ENCODE results near the gene ITSN1.

ITSN1 gene

DNA sequence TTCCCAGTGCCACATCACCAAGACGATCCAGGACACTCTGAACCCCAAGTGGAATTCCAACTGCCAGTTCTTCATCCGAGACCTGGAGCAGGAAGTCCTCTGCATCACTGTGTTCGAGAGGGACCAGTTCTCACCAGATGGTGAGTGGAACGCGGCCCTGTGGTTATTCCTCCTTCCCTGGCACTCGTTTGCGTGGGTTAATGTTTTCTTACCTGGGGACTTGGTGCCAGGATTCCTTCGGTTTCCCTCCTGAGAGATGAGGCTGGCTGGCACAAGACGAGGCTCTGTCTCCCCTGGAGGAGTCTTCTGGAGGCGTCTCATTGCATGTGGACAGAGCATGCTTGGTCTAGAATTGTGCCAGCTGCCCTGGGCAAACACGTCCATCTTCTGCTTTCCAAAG is 244.0 kb downstream of the ITSN1 start:
- DNase-seq (ENCODE audit: low read depth in 2 of 2): no peak

DNA sequence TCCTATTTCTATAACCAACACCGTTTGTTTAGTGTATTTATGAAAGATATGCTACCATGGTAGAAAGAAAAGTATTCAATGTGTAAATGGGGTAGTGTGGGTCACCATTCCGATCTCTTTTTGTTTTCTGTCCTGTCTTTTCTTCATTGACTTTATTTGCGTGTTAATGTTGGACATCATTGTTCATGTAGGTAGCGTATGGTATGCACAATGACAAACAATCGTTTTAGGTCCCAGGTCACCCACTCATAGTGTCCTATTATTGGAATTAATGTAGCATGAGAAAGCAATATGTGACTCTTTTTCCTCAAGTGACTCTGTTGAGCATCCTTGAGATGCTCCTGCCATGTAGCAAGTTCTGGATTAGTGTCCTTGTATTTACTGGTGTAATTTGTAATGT is 247.9 kb downstream of the ITSN1 start:
- no peak for DNase-seq (ENCODE audit: low read depth in 2 of 2)

DNA sequence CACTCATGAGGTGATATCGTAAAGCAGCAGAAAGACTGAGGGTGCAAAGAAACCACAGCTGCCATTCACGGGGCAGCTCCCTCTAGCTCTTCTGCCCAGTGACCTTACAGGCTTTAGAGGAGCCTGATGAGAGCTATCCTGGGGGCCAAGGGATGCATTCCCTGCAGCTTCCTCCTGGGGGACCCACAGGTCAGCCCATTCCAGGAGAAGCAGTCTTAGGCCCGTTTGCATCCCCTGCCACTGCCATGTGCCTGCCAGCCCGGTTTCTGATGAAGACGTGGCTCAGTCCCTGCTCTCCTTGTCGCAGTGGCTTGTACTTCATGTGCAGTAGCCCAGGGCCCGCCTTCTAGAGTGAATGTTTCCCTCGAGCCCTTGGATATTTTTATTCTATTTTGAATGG is 250.6 kb downstream of the ITSN1 start:
- no peak for DNase-seq (ENCODE audit: low read depth in 2 of 2)

DNA sequence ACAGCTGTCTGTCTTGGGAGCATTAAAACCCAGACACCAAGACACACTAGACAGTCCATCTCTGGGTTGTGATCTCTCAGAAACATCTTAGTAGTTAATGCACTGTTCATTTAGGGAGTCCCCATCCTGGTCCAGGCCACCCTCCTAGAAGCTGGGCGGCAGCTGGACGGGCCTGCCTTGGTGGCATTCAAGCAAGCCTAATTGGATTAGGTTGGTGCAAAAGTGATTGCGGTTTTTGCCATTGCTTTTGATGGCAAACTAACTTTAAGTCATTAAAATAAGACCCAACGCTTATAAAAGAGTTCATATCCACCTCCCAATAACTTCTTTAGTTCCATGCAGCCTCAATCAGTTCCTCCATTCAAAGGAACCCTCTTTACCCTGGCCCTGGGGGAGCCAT is 251.6 kb downstream of the ITSN1 start:
- no peak for DNase-seq (ENCODE audit: low read depth in 2 of 2)

DNA sequence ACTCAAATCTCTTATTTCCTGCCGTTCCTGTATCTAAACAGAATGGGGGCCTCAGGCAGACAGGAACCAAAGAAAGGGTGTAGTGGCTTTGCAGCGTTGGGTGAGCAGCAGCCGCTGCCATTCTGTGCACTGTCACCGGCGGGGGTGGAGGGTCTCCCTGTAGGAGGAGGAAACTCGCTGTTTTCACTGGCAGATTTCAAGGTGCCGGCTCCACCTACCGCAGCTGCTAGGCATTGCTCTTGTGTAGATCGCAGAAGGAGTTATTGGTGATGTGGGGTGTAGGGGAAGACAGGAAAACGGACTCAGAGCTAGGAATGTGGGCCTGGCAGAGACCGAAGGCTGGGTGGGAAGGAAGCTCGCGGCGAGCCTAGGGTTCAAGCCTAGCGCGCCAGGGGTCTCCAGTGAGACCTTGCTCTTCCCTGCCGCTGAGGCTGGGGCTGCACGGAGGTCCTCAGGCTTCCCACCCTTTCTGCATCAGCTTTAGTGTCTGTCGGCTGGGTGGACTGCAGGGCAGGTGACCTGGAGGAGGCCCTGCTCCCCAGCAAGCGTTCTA is 252.5 kb downstream of the ITSN1 start:
- peak; percentile 17 to 40 for DNase-seq (ENCODE audit: low read depth in 2 of 2)

DNA sequence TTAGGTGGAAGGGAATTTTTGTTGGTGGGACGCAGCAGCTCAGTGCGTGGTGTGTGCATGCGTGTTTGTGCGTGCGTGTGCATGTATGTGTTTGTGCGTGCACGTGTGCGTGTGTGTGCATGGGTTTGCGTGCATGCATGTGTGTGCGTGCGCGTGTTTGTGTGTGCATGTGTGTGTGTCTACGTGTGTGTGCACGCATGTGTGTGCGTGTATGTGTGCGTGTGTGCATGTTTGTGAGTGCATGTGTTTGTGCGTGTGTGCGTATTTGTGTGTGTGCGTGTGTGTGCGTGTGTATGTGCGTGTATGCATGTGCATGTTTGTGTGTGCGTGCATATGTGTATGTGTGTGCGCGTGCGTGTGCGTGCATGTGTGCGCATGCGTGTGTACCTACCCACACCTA is 253.1 kb downstream of the ITSN1 start:
- no peak for DNase-seq (ENCODE audit: low read depth in 2 of 2)

DNA sequence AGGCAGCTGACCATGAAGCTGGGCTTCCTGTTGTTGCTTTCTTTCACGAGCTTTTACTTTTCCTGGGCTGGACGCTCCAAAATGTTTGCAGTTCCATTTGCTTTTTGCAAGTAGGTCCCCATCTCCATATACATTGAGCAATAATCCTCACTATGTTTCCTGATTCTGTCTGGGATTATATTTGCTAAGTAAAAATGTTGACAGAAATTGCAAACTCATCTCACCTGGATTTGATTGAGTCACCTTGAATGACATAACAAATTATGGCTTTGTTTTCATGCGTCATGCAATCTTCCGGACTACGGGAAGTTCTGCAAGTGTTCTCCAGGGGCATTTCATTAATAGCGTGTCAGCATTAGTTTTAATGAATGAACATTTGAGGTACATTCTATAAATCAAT is 254.4 kb downstream of the ITSN1 start:
- no peak for DNase-seq (ENCODE audit: low read depth in 2 of 2)

DNA sequence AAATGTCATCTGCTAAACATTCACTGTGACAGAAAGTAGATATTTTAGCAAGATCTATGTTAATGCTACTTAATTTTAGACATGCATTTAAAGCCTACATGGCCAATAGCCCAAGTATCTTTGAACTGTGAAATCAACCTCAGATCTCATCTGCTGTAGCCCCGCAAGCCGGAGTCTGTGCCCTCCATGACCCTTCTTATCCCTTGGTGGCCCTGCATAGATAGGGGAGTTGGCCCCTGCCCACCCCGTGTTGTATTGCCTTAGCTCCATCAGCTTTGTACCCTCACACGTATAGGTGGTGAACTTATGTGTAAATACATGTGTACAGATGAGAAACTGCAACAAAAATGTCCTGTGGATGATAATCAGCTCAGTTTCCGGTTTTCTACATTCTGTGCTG is 254.8 kb downstream of the ITSN1 start:
- no peak for DNase-seq (ENCODE audit: low read depth in 2 of 2)

DNA sequence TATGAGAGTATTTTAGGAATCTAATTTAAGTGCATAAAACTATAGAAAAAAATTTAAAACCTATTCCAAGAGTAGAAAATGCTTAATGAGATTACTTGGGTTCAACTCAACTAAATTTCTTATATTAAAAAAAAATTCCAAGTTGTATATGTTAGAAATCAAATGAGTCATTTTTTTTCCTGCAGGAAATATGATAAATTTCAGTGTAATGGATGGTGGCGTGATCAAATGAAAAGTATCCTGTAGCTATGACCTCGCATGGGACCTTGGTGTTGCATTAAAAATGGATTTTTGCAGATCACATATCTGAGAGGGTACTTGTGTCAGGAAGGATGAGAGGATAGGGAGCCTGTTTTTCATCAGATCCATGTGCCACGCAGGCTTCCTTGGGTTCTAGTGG is 255.4 kb downstream of the ITSN1 start:
- DNase-seq (ENCODE audit: low read depth in 2 of 2): no peak

DNA sequence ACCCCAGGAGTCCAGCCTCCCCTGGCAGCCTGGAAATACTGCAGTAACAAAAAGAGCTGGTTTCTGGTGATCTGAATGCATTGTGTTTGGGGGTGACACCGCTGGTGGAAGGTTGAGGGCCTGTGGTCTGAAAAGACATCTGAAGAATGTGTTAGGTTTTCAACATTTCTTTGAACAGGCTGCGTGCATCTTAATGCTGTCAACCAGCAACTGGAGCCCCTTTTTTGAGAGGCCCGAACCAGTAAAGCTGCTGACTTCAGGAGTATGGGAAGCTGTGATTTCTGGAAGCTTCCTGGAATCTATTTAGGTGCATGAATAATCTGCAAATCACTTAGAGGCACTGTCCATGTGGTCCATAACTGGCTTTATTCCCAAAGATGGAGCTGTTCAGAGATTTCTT is 256.3 kb downstream of the ITSN1 start:
- no peak for DNase-seq (ENCODE audit: low read depth in 2 of 2)

DNA sequence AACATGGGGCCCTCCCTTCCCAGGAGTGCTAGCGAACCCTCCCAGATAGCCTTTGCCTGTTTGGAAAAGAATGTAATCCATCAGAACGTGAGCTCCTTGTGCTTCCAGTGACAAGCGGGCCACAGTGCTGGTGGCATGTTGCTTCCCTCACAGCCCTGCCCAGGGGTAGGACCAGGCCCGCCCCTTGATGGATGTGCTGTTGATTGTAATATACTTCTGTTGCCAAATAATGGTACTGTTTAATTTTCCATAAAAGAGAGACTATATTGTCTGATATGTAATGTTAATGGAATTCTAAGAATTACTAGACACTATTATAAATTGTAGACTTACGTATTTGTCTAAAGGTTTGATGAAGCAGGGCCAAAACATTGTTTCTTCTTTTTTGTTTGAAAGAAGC is 256.9 kb downstream of the ITSN1 start:
- no peak for DNase-seq (ENCODE audit: low read depth in 2 of 2)

DNA sequence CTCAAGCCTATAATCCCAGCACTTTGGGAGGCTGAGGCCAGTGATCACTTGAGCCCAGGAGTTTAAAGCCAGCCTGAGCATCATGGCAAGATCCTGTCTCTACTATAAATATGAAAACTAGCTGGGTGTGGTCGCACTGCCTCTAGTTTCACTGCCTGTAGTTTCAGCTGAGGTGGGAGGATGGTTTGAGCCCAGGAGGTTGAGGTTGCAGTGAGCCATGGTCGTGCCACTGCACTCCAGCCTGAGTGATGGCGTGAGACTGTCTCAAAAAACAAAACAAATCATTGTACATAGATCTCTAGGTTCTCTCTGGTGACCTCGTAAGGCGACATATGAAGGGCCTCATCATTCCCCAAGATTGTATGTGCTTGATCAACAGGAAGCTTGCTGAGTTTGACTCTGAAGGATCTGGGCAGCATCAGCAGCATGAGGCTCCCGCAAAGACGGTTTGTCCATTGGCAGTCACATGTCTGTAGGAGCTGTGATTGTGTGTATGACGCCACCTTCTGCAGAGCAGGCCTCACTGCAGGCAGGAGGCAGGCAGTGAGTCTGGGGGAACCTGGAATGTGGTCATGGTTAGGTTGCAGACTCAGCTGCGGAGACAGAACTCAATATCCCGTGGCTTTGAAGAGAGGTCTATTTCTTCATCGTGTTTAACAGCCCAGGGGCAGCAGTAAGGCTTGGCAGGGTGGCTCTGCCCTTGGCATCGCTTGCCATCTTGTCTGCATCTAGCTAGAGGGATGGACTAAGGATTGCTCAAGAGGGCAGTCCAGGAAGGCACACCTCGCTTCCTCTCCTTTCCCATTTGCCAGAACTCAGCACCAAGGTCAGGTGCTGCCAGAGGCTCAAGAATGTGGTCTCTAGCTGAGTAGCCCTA is 259.3 kb downstream of the ITSN1 start:
- no peak for DNase-seq (ENCODE audit: low read depth in 2 of 2)

DNA sequence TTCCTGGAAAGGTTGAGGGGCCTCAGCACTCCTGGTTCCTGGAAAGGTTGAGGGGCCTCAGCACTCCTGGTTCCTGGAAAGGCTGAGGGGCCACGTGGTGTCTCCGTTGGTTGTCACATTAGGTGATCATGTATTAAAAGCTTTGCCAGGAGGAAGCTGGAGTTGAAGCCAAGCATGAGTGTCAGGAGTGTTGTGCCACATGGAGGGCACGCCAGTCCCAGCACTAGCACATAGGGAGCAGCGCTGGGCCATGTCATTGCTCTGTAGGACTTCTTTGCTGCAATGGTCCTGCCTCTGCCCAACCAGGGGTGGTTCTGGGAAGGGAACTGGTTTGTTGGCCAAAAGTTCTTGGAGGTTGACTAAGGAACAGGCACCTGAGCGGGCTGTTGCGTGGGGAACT is 260.0 kb downstream of the ITSN1 start:
- DNase-seq (ENCODE audit: low read depth in 2 of 2): no peak

DNA sequence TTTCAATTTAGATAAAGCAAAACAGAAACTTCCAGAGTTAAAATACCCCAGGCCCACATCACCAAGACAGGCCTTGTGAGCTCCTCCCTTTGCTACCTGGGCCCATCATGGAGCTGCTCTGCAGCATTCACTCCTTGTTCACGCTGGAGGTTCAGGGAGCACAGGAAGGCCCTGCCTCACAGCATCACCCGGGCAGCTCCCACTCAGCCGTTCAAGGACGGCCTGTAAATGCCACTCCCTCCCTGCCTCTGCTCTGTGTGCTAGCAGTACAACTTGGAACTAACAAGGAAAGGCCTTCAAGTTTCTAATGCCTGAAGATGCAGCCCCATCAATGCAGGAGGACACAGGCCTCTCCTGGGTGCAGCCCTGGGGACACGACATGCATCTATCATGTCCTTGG is 261.7 kb downstream of the ITSN1 start:
- DNase-seq (ENCODE audit: low read depth in 2 of 2): no peak

DNA sequence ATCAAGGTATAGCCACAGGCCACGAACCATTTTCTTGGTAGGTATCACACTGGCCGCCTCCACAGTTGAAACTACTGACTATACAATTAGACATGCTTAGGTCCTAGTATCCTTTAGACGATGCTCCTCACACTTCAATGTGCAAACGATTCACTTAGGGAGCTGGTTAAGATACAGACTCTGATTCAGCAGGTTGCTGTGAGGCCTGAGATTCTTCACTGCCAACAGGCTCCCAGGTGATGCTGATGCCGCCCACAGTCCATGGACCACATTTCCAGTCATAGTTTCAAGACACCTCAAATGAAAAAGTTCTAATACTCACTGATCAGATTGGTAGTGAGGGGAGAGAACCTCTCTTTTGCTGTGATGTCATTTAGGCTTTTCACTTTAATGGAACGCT is 266.5 kb downstream of the ITSN1 start:
- DNase-seq (ENCODE audit: low read depth in 2 of 2): no peak

DNA sequence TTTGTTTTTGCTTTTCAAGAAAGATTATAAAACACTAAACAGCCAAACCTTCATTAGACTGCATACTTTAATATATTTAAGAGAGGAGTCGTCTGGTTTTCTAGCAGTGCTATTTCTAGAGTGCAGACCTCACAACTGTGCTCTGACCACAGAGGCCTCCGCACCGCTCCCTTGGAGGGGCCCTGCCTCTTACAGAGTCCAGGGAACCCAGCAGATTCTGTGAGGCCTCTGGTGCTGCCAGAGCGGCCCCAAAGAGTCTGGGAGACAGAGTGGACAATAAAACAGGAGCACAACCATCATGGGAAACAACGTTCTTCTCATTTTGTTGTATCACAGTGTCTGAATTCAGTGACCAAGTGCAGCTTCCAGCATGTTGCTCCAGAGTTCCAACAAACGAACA is 267.5 kb downstream of the ITSN1 start:
- DNase-seq (ENCODE audit: low read depth in 2 of 2): no peak

DNA sequence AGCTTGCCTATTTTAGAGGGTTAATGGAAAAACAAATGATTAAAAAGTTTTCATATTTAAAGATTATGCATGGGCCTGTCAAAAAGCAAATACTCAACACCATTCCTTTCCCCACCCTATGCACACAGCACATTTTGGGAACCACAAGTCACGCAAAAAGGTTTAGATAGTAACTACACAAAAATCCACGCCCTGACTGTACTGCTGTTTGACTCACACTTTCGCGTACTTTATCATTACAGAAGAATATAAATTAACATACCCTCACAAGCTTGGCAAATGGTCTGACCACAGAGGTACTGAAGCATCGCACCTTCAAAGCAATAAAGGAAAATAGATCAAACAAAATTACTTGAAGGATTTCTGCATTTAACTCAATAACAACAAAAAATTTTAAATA is 271.9 kb downstream of the ITSN1 start:
- no peak for DNase-seq (ENCODE audit: low read depth in 2 of 2)

DNA sequence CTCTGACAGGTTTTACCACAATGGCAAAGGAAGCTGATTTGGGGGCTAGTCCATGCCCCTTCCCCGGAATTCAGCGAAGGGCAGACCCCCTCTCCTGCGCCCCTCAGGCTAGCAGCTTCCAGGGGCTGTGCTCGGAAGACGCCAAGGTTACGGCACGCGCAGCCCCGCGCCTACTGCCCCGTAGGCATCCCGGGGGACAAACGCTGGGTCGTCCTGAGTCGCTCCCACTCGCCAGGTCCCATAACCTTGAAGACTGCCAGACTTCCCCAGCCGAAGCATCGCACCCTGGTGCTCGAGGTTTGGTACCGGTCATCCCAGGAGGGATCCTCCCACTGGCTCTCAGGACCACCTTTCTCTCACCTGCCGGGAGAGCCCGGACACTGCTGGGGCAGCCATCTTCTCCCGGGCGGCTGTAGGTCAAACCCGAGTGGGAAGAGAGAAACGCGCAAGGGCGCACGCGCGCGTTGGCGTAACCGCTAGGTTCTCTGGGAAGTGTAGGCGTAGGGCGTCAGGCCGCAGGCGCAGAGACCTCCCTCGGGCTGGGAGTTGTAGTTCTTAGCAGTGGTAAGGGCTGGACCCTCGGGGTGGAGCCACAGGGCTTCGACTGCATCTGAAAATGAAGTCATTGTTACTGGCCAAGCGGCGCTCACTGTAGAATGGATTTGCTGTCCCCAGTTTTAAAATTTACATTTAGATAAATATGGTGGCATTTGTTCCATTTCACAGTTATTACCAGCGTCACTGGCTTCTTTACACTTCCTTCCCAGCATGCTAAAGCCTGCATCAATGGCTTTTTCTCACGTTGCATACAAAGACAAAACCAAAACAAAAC is 273.3 kb downstream of the ITSN1 start, which contains the start of gene ATP5PO:
Gene ATP5PO (minus strand): TSS at position 437 of the 832 bp plus-strand sequence. CDS start 41 bp downstream, at position 396.
- DNase-seq (ENCODE audit: low read depth in 2 of 2): peak; percentile 92 to 96

DNA sequence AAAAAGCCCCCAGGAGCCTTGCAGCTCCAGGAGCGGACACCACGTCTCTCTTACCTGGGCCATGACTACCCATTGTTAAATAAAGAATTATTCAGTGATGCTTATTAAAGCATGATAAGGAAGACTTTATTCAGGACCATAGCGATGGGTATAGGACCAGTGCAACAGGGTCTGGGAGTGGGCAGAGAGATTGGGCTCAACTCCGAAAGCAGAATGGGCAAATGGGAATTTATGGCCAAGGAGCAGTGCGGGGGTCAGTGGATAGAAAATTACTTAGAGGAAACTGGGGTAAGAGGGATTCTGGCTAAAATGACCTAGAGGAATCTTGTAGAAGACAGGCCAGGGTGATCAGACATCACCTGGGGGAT is 273.9 kb downstream of the ITSN1 start:
- DNase-seq (ENCODE audit: low read depth in 2 of 2): no peak

DNA sequence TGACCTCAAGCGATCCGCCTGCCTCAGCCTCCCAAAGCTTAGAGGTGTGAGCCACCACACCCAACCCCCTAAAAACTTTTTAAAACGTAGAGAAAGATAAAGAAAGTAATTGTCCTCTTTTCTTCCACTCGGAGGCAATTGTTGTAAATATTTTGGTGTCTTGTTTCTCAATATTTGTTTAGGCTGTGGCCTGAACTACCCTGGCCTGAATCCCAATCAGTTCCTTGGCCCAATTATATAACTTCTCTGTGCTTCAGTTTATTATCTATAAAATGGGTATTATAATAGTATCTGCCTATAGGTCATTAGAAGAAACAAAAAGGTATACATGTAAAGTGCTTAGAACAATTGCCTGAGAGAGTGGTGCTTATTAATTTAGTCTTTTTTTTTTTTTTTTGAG is 275.1 kb downstream of the ITSN1 start:
- DNase-seq (ENCODE audit: low read depth in 2 of 2): no peak

DNA sequence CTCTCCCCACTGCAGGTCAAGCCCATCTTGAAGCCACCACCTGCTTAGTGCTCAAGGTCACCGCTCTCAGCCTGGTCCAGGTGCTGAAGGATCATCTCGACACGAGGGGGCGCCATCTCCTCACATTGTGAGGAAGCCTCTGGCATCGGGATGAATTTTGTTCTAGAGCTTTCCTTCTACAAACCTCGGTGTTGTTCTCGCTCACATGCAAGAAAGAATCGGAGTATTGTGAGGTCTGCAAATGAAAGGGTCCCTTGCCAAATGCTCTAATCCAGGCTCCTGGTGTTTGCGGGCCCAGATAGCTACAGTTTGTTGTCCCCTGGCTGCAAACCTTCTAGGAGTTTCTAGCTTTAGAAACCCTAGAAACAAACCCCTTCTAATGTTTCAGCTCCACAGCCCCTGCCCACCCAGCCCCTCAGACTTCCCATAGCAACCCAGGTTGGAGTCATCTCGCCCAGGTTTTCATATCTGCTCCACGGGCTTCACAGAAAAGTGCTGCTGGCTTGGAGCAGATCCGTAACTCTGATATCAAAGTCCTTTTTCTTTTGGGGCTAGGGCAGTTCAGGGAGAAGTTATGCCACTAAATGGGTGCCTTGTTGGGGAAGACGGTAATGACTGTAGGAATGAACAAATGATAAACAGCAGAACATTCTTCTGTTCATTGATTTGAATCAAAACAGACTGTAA is 281.9 kb downstream of the ITSN1 start:
- peak; percentile 84 to 89 for DNase-seq (ENCODE audit: low read depth in 2 of 2)

DNA sequence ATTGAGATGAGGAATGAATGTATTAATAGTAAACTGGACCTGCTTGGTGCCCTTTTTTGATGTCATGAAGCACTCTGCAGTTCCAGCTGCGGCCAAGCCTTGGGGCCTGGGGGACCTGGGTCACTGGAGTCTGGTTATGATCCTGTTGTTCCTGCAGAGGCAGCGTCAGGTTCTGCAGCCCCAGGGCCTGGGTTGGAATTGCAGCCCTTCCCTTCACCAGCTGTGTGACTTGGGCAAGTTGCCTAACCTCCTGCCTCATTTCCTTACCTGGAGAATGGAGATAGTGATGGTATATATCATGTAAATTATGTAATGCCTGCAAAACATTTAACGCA is 282.4 kb downstream of the ITSN1 start:
- no peak for DNase-seq (ENCODE audit: low read depth in 2 of 2)
